T follicular helper cell (primary cell): ENCODE results near the gene FEN1.

Experiments
- DNase-seq: peaks from one replicate; pipeline ENCODE4 v3.0.0-alpha.2; 2020; ENCODE audit warnings: low read depth

FEN1 gene

DNA sequence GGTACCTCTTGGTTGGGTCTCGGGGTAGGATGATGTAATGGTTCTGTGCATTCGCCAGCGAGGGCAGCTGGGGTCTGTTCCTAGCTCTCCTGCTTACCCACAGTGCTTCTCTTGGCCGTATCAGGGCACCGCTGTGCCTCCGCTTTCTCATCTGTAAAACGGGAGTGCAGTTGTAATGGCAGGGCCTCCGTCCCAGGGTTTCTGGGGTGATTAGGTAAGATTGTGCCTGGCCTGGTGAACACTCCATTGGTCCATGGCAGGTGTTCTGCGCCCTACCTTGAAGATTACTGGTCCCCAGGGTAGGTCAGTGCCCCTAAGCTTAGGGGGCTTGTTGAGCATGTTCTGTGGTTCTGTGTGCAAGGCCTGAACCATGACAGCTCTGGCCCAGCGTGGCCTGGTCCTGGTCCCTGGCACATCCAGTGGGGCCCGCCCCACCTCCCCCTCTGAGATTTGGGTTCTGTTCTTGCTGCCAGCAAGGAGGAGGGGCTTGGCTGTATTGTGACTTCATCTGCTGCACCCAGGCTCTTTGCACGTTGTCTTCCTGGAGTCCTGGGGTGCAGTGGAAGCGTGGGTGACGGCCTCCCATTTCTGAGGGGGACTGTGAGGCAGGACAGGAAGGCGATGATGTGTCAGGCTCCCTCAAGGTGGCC, 35.4 kb upstream of the FEN1 start:
- DNase-seq = no peak

DNA sequence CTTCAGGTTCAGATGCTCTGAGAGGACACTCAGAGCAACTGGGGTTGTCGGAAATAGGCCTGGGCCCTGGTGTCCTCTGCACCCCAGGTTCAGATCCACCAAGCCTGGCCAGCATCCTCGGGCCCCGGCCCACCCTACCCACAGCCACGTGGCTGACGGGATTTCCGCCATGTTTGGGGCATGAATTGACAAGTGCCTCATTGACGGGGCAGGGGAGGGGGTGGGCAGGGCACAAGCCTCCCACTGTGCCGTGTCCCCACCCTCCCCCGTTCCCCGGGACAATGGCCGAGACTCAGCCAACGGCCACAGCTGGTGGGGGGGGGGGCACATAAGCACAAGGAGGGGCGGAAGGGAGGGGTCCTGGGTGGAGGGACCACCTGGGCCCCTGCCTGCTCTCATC, 31.8 kb upstream of the FEN1 start:
- DNase-seq = no peak

DNA sequence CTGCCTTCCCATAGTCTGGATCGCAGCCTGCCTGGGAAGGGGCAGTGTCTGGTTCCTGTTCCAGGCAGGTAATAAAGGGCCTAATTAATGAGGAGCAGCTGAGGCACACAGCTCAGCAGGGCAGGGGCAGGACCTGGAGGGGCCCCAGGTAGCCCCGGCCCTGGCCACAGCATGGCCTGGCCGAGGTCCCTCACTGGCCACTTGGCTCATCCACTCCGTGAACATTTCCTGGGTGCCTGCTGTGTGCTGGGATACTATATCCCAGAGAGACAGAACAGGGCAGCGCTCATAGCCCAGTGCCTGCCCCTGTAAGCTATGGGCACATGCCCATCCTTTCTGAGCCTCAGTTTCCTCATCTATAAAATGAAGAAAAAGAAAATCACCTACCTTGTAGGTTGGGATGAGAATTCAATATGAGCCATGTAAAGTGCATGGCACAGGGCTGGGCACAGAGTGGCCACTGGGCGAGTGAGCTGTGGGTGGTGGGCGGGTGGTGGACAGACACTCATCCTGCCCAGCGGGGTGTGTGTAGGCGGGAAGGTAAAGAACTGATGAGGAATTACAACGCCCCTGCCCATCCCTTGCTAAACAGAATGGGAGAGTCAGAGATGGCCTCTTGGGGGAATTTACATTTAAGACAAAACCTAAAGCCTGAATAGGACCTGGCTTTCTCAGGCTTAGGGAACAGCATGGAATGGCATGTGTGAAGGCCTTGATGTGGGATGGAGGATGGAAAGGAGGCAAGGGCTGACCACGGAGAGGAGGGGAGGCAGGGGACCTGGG, 31.1 kb upstream of the FEN1 start:
- DNase-seq = no peak

DNA sequence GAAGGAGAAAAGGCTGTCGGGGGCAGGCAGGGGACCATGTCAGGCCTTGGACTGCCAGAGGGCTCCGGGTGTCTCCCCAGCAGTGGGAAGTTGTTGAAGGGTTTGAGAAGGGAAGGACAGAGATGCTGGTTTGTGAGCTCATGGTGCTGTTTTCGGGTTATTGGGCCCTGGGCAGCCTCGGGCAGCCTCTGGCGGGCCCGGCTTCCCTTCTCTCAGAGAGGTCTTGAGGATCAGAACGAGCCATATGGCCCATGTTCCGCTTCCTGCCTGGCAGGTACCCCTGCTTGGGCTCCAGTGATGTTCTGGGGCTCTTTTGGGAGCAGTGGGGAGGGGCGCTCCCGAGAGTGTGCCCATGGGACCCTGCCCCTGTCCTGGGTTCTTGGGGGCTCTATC, 30.5 kb upstream of the FEN1 start:
- DNase-seq = no peak

GRCh38 chr11:61762798-61763197, 29.9 kb upstream of the FEN1 start:
- no peak for DNase-seq

GRCh38 chr11:61763930-61764605, 28.6 kb upstream of the FEN1 start:
- no peak for DNase-seq

DNA sequence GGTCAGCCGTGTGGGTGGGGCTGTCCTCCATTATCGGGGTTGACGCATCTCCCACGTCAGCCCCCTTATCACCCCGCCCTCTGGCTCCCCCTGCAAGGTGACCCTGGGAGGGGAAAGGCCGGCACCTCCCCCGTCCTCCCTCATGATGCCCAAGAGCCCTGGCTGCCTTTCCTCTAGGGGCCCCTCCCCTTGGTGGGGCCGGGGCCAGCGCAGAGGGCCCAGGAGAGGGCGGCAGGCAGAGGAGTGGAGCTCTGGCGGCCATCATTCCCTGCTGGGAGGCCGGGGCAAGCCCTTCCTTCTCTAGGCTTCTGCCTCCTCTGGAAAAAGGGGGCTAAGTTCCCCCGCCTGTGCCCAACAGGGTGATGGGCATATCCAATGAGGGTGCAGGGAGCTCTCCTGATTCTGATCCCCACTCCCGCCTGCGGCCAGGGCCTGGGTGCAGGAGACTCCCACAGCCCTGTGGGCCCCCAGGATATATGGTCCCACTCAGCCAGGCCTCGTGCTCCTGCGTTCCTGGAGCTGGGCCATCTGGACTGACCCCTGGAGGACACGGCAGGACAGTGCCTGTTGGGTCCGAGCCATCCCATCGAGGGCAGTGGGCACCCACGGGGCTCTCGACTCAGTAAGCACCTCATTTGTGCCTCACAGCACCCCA, 28.0 kb upstream of the FEN1 start:
- DNase-seq = no peak

GRCh38 chr11:61765550-61766253, 27.0 kb upstream of the FEN1 start:
- no peak for DNase-seq

DNA sequence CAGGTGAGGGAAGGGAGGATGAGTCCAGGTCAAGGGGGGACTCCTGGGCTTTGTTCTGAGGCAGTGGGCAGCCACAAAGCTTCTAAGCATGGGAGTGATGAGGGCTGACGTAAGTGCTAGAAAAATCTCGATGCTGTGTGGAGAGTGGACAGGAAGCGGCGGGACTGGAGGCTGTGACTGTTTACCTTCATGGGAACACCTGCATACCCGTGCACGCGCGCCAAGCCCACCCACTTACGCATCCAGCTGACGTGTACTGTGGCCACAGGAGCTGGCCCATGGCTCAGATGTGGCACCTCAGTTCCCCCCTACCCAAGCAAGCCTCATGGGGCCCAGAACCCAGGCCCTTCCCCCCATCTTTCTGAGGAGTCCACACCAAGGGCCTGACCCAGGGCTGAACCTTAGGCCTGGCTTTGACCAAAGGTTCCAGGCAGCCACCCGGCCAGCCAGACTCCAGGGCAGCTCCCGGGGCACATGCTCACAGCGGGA, 26.3 kb upstream of the FEN1 start:
- DNase-seq = no peak

GRCh38 chr11:61768376-61769076, 24.2 kb upstream of the FEN1 start:
- no peak for DNase-seq

- no peak for DNase-seq
Measured at GRCh38 chr11:61769169-61769920, 23.4 kb upstream of the FEN1 start.

GRCh38 chr11:61769946-61770683, 22.6 kb upstream of the FEN1 start:
- no peak for DNase-seq

GRCh38 chr11:61771195-61771894, 21.4 kb upstream of the FEN1 start:
- DNase-seq = no peak

DNA sequence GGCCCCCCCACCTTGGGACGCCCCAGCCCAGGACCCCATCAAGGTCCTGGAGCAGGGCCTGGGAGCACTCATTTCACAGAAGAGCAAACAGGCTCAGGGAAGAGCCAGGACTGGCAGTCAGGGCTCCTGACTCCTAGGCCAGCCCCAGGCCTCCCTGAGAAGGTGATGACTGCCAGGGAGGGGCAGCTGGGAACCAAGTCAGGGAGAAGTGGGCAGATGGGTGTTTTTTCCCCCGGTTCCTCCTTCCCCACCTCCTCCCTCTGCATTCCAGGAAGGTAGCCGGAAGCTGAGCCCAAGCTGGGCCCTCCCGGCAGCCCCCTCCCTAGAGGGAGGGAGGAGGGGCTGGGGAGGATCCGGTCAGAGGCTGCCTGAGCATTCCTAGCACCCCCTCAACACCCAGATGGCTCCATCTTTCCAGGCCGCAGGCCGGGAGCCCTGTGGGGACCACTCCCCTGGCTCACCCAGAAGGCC, 20.7 kb upstream of the FEN1 start:
- DNase-seq = no peak

GRCh38 chr11:61773356-61773755, 19.4 kb upstream of the FEN1 start:
- DNase-seq = no peak

DNA sequence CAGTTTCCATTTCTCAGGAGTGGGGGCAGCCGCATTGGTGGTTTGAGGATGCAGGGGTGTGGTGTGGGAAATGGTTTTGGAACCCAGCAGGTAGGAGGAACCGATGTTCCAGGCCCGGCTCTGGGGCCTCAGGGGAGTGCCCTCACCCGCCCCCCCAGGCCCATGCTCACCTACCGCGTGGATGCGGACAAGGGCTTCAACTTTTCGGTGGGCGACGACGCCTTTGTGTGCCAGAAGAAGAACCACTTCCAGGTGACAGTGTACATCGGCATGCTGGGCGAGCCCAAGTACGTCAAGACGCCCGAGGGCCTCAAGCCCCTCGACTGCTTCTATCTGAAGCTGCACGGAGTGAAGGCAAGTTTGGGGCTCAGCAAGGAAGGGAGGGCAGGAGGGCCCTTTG, 18.9 kb upstream of the FEN1 start:
- DNase-seq = no peak

DNA sequence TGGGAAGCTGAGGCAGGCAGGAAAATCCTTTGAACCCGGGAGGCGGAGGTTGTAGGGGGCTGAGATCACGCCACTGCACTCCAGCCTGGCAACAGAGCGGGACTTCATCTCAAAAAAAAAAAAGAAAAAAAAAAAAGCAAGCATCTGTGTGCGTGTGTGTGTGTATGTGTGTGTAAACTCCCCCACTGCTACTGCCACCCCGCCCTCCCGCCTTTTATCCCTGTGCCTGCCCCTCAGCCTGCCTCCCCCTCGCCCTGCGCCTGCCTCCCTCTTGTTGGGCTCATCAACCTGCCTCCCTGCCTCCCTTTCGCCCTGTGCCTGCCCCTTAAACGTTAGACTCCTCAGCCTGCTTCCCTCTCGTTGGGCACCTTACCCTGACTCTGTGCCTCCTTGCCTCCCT, 18.3 kb upstream of the FEN1 start:
- DNase-seq = no peak

DNA sequence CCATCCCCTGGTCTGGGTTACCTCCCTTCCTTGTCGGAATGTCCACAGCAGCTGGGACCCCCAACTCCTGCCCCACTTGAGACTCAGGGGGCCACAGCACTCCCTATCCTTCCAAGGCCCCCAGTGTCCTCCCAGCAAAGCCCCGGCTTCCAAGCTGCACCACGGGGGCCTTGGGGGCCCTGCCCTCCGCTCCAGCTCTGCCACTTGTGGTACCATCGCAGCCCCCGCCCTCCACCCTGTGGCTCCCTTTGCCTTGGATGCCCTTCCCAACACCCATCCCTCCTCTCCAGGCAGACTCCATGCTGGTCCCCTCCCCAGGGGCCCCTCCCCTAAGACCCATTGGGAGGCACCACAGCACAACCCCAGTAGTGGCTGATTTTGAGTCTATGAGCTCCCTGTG, 17.6 kb upstream of the FEN1 start:
- DNase-seq = no peak
